ENCODE data around the gene PHKA2.
"Not testable (repeated sequence)": the region's sequence is repeated elsewhere in the genome, so short reads cannot be mapped to it uniquely, and the experiment has no call there.

PHKA2 gene, protein sequence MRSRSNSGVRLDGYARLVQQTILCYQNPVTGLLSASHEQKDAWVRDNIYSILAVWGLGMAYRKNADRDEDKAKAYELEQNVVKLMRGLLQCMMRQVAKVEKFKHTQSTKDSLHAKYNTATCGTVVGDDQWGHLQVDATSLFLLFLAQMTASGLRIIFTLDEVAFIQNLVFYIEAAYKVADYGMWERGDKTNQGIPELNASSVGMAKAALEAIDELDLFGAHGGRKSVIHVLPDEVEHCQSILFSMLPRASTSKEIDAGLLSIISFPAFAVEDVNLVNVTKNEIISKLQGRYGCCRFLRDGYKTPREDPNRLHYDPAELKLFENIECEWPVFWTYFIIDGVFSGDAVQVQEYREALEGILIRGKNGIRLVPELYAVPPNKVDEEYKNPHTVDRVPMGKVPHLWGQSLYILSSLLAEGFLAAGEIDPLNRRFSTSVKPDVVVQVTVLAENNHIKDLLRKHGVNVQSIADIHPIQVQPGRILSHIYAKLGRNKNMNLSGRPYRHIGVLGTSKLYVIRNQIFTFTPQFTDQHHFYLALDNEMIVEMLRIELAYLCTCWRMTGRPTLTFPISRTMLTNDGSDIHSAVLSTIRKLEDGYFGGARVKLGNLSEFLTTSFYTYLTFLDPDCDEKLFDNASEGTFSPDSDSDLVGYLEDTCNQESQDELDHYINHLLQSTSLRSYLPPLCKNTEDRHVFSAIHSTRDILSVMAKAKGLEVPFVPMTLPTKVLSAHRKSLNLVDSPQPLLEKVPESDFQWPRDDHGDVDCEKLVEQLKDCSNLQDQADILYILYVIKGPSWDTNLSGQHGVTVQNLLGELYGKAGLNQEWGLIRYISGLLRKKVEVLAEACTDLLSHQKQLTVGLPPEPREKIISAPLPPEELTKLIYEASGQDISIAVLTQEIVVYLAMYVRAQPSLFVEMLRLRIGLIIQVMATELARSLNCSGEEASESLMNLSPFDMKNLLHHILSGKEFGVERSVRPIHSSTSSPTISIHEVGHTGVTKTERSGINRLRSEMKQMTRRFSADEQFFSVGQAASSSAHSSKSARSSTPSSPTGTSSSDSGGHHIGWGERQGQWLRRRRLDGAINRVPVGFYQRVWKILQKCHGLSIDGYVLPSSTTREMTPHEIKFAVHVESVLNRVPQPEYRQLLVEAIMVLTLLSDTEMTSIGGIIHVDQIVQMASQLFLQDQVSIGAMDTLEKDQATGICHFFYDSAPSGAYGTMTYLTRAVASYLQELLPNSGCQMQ

DNA sequence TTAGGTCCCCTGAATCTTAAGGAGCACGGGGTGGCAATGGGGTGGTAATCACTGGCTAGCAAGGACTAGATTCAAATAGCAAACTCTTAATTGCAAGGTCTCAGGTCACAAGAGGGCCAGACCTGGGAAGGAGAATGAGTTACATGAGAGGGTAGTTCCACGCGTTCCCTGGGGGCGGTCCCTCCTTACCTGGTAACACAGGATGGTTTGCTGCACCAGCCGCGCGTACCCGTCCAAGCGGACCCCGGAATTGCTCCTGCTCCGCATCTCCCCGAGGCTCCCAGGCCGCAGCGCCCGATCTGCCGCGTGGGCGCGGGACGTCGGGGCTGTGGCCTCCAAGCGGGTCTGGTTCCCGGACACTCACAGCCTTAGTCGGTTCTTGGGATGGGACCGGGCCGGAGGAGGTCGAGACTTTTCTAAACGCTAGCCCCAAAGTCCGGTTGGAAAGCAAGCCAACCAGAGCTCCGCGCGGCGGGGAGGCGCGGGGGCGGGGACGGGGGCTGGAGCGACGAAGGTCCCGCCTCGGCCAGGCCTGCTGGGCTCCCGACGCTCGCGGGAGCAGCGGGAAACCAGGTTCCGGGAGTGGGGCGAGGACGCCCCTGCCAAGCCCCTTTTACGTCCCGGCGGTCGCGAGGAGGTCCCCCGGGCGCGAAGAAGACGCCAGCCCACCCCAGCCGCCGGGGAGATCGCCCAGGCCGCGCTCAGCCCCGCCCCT lies at the start of gene PHKA2:
TSS of gene PHKA2 (minus strand) at position 449 of the 715 bp plus-strand sequence. CDS start at position 267, 182 bp downstream.
- peak; percentile 21 to 30 for DNase-seq (ENCODE audit: low read depth in 2 of 2)

DNA sequence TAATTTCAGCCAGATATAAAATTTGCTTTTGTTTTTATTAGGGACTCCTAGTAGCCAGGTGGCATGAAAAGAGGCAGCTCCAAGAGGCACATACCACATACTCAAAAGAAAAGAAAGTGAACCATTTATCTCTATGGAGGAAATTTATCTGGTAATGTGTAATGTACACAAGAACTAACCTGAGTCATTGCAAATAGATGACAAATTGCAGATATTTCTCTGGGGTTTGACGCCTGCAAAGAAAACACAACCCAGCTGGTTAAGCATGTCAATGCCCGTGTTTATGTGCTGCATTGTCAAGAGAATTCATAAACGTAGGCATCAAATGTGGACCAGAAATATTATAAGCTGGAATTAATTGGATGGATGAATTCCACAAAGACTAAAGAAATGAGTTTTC lies 46.9 kb upstream of the PHKA2 start:
- DNase-seq (ENCODE audit: low read depth in 2 of 2): no peak

DNA sequence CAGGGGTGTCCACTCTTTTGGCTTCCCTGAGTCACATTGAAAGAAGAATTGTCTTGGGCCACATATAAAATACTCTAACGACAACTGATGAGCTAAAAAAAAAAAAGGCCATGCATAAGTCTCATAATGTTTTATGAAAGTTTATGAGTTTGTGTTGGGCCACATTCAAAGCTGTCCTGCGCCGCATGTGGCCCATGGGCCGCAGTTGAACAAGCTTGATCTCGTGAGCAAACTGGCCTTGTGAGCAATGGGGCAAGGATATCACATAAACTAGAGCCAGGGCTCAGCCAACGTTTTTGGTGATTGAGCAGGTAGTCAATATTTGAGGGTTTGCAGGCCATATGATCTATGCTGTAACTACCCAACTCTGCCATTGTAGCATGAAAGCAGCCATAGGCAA lies 44.6 kb upstream of the PHKA2 start:
- no peak for DNase-seq (ENCODE audit: low read depth in 2 of 2)

DNA sequence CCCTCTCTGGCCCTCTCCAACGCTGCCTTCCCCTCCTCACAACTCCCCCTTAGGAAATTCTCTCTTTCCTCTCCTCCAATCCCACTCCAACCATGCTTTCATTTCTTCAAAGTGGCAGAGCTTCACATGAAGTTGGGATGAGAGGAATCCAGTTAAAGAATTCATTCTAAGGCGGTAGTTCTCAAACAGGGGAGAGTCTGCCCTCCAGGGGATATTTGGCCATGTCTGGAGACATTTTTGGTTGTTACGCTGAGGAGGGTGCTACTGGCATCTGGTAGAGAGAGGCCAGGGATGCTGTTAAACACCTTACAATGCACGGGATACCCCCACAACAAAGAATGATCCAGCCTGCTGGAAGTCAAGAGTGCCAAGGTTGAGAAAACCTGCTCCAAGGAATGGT lies 40.5 kb upstream of the PHKA2 start:
- DNase-seq (ENCODE audit: low read depth in 2 of 2): no peak

DNA sequence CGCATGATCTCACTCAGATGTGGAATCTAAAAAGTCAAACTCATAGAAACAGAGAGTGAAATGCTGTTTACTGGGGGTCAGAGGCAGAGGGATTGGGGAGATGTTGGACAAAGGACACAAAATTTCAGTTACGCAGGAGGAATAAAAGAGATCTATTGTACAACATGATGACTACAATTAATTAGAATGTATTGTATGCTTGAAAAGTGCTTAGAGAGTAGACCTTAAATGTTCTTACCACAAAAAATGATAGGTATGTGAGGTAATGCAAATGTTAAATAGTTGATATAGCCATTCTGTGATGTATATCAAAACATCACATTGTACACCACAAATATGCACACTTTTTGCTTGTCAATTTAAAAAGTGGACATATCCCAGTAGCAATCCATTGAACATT lies 36.1 kb upstream of the PHKA2 start:
- DNase-seq (ENCODE audit: low read depth in 2 of 2): no peak

DNA sequence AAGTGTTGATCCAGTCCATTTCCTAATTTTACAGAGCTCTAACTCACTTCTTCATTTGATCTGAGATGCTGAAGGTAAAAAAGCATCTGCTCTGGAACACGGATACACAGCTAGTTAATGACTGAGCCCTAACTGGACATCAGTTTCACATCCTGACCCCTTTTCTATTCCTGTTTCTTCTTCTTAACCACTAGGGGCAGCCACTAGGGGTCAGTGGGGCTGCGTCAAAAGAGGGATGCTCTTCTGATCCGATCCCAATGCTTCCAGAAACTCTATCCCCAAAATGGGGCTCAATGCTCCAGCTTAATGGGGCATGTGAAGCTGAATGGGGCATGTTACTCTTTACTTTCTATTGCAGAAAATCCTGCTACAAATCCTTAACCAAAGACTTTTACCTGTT lies 33.4 kb upstream of the PHKA2 start:
- no peak for DNase-seq (ENCODE audit: low read depth in 2 of 2)

DNA sequence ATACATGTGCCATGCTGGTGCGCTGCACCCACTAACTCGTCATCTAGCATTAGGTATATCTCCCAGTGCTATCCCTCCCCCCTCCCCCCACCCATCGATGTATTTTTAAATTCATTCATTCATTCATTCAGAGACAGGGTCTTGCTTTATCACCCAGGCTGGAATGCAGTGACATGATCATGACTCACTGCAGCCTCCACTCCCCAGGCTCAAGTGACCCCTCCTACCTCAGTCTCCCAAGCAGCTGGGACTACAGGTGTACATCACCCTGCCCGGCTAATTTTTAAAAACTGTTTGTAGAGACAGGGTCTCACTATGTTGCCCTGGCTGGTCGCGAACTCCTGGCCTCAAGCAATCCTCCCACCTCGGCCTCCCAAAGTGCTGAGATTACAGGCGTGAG lies 32.7 kb upstream of the PHKA2 start:
- DNase-seq (ENCODE audit: low read depth in 2 of 2): not testable (repeated sequence)

DNA sequence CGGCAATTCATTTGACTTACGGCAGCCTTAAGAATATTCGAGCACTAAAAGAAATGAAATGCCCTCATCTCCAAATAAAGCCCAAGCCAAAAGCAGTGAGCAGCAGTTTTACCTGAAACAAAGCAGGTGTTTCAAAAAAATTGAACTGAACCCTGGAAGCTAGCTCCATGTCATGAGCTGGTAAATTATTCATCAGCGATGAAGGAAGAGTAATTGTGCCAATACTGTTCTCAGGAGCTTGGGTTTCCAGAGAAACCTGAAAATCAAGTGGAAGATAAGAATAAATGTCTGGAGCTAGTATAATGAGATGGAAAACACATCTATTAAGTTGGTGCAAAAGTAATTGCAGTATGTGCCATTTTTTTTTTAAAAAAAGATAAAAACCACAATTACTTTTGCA lies 24.0 kb upstream of the PHKA2 start:
- no peak for DNase-seq (ENCODE audit: low read depth in 2 of 2)

DNA sequence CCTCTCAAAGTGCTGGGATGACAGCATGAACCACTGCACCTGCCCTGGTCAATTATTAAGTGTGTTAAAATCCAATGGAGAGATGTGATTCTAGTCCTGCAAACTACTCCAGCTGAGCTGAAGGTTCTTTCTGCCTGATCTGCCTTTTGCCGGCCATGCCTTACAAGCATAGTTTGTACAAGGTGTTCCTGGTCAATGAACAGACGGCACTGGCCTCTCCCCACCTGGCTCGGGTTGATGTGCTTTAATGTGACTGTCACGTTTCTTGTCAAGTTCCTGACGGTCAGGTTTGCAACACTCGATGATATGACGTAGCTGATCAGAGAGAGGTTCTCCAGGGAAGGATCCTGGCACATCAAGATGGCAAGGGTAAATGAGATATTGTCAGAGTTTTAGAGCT lies 23.1 kb upstream of the PHKA2 start:
- DNase-seq (ENCODE audit: low read depth in 2 of 2): no peak

DNA sequence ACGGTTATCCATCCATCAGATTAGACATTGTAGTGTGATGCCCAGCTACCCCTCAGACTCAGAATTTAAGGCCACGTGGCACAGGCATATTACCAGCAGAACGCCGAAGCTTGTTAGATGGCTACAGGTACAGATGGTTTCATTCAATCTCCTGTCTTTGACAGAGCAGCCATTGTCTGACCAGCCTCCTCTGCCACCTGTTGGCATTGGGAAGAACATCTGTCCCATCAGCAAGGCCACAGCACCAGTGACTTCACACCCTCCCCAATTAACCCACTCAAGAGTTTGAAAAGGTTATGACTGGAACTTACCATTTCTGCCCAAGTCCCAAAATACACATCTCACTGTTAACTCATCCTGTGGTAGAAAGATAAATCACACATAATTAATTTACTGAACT lies 22.0 kb upstream of the PHKA2 start:
- no peak for DNase-seq (ENCODE audit: low read depth in 2 of 2)

DNA sequence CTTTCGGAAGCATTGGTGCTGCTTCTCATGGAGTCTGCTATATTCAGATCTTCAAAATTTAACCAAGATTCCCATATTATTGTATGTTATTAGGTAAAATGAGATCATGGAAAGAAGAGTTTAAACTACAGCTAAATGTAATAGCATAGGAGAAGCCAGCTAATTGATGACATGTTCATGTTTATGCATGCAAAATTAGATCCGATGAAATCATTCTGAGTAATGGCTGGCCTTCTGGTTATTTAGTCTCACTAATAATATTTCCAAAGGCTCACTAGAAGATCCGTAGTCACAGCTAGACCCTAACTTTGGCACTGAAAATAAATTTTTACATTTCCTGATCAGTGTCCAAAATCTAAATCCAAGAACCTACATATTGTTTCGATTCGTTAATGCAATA lies 19.8 kb upstream of the PHKA2 start:
- DNase-seq (ENCODE audit: low read depth in 2 of 2): no peak

DNA sequence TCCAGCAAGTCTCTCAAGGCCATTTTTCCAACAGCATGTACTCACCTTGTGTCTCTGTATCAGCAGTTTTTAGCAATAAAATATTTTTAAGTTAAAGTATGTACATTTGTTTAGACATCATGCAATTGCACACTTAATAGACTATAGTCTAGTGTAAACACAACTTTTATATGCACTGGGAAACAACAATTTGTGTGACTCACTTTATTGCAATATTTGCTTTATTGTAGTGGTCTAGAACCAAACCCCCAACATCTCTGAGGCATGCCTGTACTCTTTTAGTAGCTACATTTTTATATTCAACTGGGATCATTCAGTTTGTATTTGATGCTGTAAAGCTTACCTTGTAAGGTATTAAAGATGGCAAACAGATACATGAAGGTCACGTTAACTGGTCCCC lies 14.7 kb upstream of the PHKA2 start:
- DNase-seq (ENCODE audit: low read depth in 2 of 2): no peak

DNA sequence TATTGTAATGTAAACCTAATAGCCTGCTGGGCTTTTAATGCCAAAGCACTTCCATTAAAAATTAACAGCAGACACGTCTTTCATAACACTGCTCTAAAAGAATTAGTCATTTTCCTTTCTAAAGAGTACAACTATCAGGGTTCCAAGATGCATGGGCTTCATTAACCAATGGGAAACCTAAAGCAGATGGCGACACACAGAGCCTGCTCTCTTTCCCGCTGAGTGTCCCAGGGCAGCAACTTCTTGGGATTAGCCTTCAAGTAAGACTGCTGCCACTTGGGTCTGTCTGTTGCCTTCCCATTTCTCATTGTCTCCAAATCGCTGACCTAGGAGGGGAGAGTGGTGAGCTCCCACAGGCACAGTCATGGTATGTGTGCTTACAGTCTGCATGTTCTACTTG lies 14.0 kb upstream of the PHKA2 start:
- DNase-seq (ENCODE audit: low read depth in 2 of 2): no peak

DNA sequence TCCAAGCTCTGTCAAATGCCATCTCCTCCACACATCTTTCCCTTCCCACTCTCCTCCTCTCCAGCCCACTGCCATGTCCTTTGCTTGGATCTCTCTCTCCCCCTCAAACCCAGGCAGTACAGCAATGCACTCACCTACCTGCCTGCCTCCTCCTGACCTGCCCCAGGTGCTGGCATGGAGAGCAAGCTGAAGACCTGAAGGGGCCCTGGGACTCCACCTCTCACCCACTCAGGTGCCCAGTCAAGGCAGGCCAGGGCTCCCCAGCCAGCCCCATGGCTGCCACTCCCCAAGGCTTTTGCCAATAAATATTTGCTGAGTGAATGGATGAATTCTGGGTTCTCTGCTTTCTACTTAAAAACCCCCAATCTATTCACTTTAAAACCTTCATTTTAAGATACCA lies 12.6 kb upstream of the PHKA2 start:
- no peak for DNase-seq (ENCODE audit: low read depth in 2 of 2)

DNA sequence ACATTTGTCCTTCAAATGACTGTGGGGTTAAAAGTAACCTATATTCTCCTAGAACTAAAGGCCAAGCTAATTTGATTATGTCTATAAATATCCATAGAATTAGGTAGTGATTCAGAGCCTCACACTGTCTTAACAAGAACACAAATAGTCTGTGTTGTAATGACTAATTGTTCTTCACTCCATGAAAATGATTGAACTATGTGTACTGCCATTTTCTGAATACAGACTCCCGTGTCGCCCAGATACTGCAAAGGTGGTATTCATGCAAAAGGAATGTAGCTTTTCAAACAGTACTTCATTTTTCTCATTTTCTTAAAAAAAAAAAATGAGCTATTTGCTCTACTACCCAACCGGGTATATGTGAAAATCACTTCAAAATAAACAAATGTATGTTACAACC lies 11.3 kb upstream of the PHKA2 start:
- no peak for DNase-seq (ENCODE audit: low read depth in 2 of 2)

DNA sequence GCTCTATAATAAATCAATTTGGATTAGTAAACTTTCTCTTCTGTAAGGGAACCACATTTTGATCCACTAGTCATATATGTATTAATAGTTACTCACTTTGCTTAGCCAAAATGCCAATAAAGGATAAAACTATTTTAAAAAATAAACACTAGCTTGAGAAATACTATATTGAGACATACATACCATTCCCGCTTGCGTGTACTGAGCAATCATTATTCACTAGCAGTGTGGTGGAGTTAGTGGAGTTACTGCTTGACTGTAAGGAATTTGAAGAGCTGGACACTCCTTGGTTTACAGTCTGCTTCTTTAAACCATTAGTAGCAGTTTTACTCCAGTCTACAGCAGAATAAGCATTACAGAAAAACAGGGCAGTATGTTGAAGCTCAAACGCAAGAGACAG lies 10.8 kb upstream of the PHKA2 start:
- DNase-seq (ENCODE audit: low read depth in 2 of 2): no peak

DNA sequence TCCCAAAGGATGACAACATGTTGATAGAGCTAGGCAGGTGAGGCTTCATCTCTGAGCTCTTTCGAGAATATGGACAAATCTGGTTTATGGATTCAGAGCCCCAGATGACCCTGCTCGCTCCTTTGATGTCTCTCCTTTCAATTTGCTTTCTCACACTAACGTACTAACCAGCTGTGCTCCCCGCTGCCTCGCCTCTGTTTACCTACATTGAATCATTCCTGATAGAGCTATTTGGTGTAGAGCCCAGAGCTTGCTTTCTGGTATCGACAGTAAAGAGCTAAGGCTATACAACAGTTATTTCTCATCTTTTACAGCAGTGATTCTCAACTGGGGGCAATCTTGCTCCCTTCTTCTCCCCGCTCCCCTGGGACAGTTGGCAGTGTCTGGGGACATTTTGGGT lies 8.9 kb upstream of the PHKA2 start:
- no peak for DNase-seq (ENCODE audit: low read depth in 2 of 2)

DNA sequence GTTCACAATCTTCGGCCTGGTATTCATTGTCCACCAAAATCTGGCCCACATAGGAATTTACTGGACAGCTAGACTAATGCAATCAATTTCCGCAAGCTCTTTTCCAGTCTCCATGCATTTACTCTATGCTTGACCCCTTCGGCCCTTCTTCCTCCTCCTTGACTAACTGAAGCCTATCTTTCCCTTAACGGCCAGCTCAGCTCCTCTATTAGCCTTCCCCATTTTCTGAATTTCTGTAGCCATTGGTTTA lies 1.2 kb upstream of the PHKA2 start:
- DNase-seq (ENCODE audit: low read depth in 2 of 2): no peak

DNA sequence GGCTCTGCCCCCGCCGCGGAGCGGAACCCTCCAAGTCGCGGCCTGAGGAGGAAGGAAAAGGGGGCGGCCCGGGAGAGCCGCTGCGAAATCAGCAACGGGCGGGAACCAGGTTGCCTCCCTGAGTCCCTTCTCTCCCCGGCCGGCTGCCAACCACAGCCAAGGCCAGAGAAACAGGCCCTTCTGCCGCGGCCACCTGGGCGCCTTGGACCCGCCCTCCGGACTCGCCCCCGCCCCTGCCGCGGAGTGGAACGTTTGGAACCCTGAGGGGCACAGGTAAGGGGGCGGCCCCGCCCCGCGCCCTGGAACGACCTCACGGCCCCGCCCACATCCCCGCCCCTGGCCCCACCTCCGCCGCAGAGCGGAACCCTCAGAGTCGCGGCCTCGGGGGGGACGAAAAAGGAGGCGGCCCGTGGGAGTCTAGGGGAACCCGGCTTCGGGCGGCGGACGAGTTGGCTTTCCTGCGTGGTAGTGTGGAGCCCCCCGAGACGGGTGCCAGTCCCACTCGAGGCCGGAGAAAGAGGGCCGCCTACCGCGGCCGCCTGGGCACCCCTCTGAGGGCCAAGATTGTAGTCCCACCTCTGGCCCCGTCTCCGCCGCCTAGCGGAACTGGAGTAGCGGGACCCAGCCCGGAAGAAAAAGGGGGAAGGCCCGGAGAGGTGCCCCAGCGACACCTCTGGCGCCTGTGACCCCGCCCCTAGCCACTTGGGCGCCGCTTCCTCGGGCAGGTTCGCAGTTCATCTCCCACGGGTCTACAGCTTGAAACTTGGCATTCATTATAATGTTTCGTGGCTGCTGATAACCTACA lies 669 bp upstream of the PHKA2 start:
- peak; percentile 78 to 79 for DNase-seq (ENCODE audit: low read depth in 2 of 2)

DNA sequence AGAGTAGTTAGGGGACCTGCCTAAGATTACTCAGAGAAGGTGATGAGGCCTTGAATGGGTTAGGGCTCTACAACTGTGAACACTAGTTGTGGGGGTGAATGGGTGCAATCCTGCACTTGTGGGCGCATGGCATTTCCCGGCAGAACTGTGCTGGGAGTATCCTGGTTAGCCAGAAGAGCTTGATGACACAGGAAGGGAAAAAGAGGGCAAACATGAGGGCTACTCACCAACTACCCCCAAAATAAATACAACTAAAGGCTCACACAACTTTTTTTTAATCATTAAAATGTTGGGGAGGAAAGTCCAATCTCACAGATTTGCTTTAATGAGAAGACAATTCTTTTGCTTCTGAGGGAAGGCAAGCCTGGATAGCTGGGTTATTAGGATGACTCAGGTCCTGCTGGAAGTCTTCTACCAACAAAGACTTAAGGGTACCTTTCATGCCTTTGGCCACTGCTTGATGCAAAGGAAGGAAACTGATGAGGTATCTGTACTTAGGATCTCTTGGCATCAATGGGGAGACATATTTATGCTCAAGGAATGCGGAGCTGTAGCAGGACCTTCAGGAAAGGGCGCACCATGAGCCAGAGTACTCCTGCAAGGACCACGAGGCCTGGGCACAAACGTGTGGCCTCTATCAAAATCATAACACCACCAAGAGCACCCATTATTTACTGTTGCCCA lies 2.6 kb downstream of the PHKA2 start:
- no peak for DNase-seq (ENCODE audit: low read depth in 2 of 2)

DNA sequence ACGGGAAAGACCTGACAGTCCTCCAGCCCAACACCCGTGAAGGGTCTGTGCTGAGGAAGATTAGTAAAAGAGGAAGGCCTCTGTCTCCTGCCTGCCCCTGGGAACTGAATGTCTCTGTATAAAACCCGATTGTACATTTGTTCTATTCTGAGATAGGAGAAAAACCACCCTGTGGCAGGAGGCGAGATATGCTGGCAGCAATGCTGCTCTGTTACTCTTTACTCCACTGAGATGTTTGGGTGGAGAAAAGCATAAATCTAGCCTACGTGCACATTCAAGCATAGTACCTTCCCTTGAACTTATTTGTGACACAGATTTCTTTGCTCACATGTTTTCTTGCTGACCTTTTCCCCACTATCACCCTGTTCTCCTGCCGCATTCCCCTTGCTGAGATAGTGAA lies 3.7 kb downstream of the PHKA2 start:
- not testable (repeated sequence) for DNase-seq (ENCODE audit: low read depth in 2 of 2)
